ENCODE data around the gene DDIT4. TPM values are rescaled to one million over a fixed set of nuclear protein-coding genes. Genes with fewer than 3 reads are reported as not detected.
A peak's percentile ranks its signal among the peaks of the same experiment; 100 is the strongest.

Gene DDIT4
- total and polyA plus RNA-seq, 3 donors from 2014 or later: 46.6 to 94.3 (median 69.6) TPM

GRCh38 chr10:72260976-72261783, 12.5 kb upstream of the DDIT4 start:
- peaks cover 43% of the 10 kb centered on the region for H3K4me1 ChIP-seq
- H3K27ac ChIP-seq: peak overlapping the region; percentile 87 to 94
- H3K36me3 ChIP-seq (ENCODE audit: low read depth, missing control alignments): no peaks in the 10 kb centered on the region
- peak overlapping the region; percentile 57 to 70 for H3K4me3 ChIP-seq
- DNase-seq: no peak
- no peaks in the 10 kb centered on the region for H3K9me3 ChIP-seq
- intact Hi-C loops (cut with DNase I; ENCODE audit: low total_unique reads): no loop called here
- H3K27me3 ChIP-seq: no peaks in the 10 kb centered on the region
- WGBS, 2 donors: 9 to 10% methylated on average over 15 to 30 of the region's 30 CpGs
- TF ChIP-seq CTCF (IDR thresholded peaks at IDR 0.05): no peak
- peak; percentile 5 for TF ChIP-seq POLR2A (IDR thresholded peaks at IDR 0.05)

- Histone ChIP-seq H3K27me3 (no peaks in the 10 kb centered on the region), H3K4me1 (peaks cover 37% of the 10 kb centered on the region), H3K36me3 (ENCODE audit: low read depth, missing control alignments) (no peaks in the 10 kb centered on the region), H3K9me3 (no peaks in the 10 kb centered on the region), H3K27ac (peak overlapping the region in 1 of 2 donors; percentile 94), H3K4me3 (no peak overlapping the region)
- no peak for DNase-seq
- WGBS, 2 donors: 91 to 95% methylated on average over 7 of the region's 7 CpGs
- intact Hi-C loops (cut with DNase I; ENCODE audit: low total_unique reads): no loop called here
- TF ChIP-seq POLR2A (IDR thresholded peaks at IDR 0.05): no peak
- TF ChIP-seq CTCF (IDR thresholded peaks at IDR 0.05): no peak
These were observed 11.8 kb upstream of the DDIT4 start for GRCh38 chr10:72261784-72262404.

- H3K27ac ChIP-seq: no peak overlapping the region
- no peak overlapping the region for H3K4me3 ChIP-seq
- no peak for DNase-seq
- intact Hi-C loops (cut with DNase I; ENCODE audit: low total_unique reads): no loop called here
- 62 to 87% methylated on average over 5 to 6 of the region's 6 CpGs for WGBS, 2 donors
- TF ChIP-seq CTCF (IDR thresholded peaks at IDR 0.05) (no peak), POLR2A (IDR thresholded peaks at IDR 0.05) (no peak)
- peaks cover 30% of the 10 kb centered on the region for H3K4me1 ChIP-seq
- no peaks in the 10 kb centered on the region for H3K27me3 ChIP-seq
- no peaks in the 10 kb centered on the region for H3K36me3 ChIP-seq (ENCODE audit: low read depth, missing control alignments)
- H3K9me3 ChIP-seq: no peaks in the 10 kb centered on the region
These were observed 10.0 kb upstream of the DDIT4 start for GRCh38 chr10:72263613-72264241.

GRCh38 chr10:72264536-72264935, 9.2 kb upstream of the DDIT4 start:
- Histone ChIP-seq H3K4me1 (peaks cover 24% of the 10 kb centered on the region), H3K4me3 (no peak overlapping the region), H3K27me3 (no peaks in the 10 kb centered on the region), H3K36me3 (ENCODE audit: low read depth, missing control alignments) (no peaks in the 10 kb centered on the region), H3K27ac (no peak overlapping the region), H3K9me3 (no peaks in the 10 kb centered on the region)
- 80 to 97% methylated on average over 1 of the region's 1 CpG for WGBS, 2 donors
- DNase-seq: no peak
- TF ChIP-seq POLR2A (IDR thresholded peaks at IDR 0.05): no peak
- no peak for TF ChIP-seq CTCF (IDR thresholded peaks at IDR 0.05)
- intact Hi-C loops (cut with DNase I; ENCODE audit: low total_unique reads): no loop called here

Measured in testis (tissue), 3 donors.